Stimulated activated CD4-positive, alpha-beta T cell treated with anti-CD3 and anti-CD28 coated beads, Interleukin-4, amount 100 ng/mL, for 48 hours (primary cell): Measurements from ENCODE around the gene GNB3.
"Not testable (repeated sequence)": the region's sequence is repeated elsewhere in the genome, so short reads cannot be mapped to it uniquely, and the experiment has no call there.

Experiments used
- DNase-seq, 2 donors: peaks; one replicate each; pipeline ENCODE4 v3.0.0-alpha.2; 2020; ENCODE audit warnings: low read depth in 2 of 2

GNB3 gene

GRCh38 chr12:6883683-6884082 lies 43.0 kb downstream of the GNB3 start:
- no peak for DNase-seq

DNA sequence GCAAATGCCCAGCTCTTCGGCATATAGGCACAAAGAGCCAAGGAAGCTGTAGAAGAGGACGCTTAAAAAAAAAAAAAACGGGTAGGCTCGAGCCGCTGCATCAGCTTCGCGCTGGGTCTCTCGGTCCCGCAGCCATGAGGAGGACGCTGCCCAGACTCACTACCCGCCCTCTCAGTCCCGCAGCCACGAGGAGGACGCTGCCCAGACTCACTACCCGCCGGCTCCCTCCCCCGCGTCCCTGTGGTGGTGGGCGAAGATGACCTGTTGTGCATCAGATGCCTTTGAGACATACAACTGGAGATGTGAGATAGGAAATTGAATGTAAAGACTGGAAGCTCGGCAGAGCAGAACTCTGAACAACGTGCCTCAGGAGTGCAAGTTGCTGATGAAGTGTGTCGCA lies 43.8 kb downstream of the GNB3 start:
- DNase-seq: no peak

DNA sequence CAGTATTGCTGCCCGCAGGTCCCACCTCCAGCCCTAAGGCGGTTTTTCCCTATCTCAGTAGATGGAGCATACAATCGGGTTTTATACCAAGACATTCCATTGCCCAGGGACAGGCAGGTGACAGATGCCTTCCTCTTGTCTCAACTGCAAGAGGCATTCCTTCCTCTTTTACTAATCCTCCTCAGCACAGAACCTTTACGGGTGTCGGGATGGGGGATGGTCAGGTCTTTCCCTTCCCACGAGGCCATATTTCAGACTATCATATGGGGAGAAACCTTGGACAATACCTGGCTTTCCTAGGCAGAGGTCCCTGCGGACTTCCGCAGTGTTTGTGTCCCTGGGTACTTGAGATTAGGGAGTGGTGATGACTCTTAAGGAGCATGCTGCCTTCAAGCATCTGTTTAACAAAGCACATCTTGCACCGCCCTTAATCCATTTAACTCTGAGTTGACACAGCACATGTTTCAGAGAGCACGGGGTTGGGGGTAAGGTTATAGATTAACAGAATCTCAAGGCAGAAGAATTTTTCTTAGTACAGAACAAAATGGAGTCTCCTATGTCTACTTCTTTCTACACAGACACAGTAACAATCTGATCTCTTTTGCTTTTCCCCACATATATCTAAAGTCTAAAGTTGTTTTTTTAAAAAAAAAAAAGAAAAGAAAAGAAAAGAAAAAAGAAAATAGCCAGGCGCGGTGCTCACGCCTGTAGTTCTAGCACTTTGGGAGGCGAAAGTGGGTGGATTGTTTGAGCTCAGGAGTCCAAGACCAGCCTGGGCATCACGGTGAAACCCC lies 45.7 kb downstream of the GNB3 start:
- DNase-seq: not testable (repeated sequence)

DNA sequence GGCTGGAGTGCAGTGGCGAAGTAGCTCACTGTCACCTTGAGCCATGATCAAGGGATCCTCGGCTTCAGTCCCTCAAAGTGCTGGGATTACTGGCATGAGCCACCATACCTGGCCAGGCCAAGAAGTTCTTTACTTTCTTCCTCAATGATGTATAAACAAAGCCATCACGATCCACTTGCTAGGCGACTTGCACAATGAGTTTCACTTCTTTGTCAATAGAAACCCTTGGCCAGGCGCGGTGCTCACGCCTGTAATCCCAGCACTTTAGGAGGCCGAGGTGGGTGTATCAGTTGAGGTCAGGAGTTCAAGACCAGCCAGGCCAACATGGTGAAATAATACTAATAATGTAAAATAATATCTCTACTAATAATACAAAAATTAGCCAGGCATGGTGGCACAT lies 46.7 kb downstream of the GNB3 start:
- DNase-seq: no peak

DNA sequence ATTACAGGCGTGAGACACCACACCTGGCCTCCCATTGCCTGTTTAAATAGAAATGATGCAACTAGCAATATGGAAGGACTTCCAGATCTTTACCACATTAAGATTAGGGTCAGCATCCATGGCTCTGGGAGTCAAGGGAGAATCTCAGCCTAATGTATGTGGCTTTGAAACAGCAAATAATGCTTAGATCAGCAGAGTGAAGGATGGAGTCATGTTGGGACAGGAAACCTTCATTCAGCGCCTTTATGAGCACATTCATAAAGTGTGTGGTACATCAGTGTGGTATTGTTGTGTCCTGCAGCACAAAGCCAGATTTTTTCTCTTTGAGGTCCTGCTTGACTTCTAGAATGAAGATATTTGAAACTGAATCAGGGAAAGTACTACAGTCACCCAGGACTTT lies 47.6 kb downstream of the GNB3 start:
- no peak for DNase-seq

DNA sequence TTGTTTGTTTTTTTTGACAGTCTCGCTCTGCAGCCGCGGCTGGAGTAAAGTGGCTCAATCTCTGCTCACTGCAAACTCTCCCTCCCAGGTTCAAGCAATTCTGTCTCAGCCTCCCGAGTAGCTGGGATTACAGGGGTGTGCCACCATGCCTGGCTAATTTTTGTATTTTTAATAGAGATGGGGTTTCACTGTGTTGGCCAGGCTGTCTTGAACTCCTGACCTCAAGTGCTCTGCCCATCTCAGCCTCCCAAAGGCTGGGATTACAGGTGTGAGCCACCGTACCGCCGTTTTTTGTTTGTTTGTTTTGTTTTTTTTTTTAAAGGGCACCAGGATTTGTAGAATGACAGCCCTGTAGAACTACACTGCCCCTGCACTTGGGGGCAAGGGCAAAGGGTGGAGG lies 48.1 kb downstream of the GNB3 start:
- not testable (repeated sequence) for DNase-seq

GRCh38 chr12:6889775-6890573 lies 49.2 kb downstream of the GNB3 start:
- DNase-seq: not testable (repeated sequence)

- peak; percentile 99 to 100 for DNase-seq
These were observed 50.3 kb downstream of the GNB3 start for GRCh38 chr12:6890789-6891645.

DNA sequence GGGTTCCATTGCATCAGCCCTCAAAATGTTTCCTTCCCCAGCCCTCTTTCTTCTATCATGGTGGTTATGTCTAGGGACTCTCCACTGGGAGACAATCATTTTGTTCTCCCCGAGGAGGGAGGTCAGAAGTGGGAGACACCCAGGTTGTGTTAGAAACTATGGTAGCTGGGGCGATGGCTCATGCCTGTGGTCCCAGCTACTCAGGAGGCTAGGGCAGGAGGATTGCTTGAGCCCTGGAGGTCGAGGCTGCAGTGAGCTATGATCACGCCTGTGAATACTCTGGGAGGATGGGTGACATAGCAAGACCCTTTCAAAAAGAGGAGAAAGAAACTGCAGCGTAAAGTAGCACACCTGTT lies 50.9 kb downstream of the GNB3 start:
- no peak for DNase-seq

DNA sequence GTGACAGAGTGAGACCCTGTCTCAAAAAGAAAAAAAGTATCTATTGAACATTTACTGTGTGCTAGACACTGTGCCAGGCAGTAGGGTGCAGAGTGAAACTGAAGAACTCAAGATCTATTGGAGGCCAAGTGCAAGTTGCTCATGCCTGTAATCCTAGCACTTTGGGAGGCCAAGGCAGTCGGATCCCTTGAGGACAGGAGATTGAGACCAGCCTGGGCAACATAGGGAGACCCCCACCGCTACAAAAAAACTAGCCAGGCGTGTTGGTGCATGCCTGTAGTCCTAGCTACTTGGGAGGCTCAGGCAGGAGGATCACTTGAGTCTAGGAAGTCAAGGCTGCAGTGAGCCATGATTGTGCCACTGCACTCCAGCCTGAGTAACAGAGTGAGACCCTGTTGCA lies 52.0 kb downstream of the GNB3 start:
- not testable (repeated sequence) for DNase-seq

- DNase-seq: no peak
These were observed 53.6 kb downstream of the GNB3 start for GRCh38 chr12:6894321-6894720.
